MM.1S (cell line): ENCODE measurements around the gene TPM2.

Experiments
- EZH2 ChIP-seq: fragments of 300-600 bp; sonication (generic); optimal IDR thresholded peaks from 2 replicates; pipeline ENCODE3; 2017; ENCODE audit warnings: low read depth, mild to moderate bottlenecking, antibody characterized with exemption, low read length, mixed read lengths
- EZH2phosphoT487 ChIP-seq: fragments of 300-600 bp; sonication (generic); IDR thresholded peaks from 2 replicates; pipeline ENCODE4 v1.6.1; 2018; ENCODE audit warnings: antibody characterized with exemption, low read length
- TF ChIP-seq, protein P1 (sequence below): fragments of 300-600 bp; sonication (generic); IDR thresholded peaks from 2 replicates; pipeline ENCODE4 v1.5.1; 2016; ENCODE audit warnings: antibody characterized with exemption, low read length, mixed read lengths

DNA sequence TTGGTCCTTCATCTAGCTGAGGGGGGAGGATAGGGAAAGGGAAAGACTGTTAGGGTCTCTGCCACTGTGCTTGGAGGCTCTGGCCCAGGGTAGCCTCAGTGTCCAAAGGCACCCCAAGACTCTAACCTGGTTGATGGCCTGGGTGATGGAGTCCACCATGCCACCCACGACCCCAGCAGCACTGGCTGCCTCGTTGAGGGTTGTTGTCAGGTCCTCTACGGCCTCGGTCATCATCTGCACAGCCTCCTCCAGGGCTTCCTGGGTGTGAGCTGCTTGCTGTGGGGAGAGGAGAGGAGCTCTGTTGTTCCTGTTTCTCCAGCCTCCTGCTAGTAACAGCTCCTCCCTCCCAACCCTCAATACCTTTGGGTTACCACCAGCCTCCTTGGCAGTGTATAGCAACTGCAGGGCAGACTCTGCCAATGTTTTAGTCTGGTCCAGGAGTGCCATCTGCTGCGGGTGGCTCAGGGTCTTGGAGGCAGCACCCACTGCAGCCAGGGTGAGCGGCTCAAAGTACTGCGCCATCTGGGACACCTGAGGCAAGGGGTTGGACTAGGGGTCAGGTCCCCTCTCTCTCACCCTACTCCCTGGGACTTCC is 16.2 kb upstream of the TPM2 start:
- TF ChIP-seq, protein P1, sequence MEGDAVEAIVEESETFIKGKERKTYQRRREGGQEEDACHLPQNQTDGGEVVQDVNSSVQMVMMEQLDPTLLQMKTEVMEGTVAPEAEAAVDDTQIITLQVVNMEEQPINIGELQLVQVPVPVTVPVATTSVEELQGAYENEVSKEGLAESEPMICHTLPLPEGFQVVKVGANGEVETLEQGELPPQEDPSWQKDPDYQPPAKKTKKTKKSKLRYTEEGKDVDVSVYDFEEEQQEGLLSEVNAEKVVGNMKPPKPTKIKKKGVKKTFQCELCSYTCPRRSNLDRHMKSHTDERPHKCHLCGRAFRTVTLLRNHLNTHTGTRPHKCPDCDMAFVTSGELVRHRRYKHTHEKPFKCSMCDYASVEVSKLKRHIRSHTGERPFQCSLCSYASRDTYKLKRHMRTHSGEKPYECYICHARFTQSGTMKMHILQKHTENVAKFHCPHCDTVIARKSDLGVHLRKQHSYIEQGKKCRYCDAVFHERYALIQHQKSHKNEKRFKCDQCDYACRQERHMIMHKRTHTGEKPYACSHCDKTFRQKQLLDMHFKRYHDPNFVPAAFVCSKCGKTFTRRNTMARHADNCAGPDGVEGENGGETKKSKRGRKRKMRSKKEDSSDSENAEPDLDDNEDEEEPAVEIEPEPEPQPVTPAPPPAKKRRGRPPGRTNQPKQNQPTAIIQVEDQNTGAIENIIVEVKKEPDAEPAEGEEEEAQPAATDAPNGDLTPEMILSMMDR: no peak
- no peak for TF ChIP-seq EZH2phosphoT487
- TF ChIP-seq EZH2: no peak
